HG02973 (cell line): ENCODE data around the gene ZNF91.
"Not testable (repeated sequence)": the region's sequence is repeated elsewhere in the genome, so short reads cannot be mapped to it uniquely, and the experiment has no call there.

Experiments used
- ATAC-seq: cut with Tn5 transposase; IDR thresholded peaks from one replicate; pipeline ENCODE4 v1.9.1; 2021; ENCODE audit warnings: moderate library complexity; ENCODE audit not compliant: unreplicated experiment

The ZNF91 gene

DNA sequence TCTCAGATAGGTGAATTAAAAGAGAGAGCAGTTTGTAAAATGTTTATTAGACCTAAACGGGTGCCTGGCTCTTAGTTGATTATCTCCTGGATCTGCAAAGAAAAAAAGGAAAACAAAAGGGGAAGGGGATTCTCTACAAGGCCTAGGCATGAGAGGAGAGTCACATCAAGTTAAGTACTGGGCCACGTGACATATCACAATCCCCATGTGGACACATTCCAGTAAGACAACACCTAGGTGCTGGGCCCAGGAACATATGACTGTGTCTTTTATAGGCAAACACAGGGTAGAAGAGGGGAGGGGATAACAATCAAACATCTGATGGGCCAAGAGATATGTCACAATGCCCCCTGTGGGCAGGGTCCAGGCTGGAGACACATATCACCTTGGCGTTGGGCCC lies 4.2 kb upstream of the ZNF91 start:
- no peak for ATAC-seq

DNA sequence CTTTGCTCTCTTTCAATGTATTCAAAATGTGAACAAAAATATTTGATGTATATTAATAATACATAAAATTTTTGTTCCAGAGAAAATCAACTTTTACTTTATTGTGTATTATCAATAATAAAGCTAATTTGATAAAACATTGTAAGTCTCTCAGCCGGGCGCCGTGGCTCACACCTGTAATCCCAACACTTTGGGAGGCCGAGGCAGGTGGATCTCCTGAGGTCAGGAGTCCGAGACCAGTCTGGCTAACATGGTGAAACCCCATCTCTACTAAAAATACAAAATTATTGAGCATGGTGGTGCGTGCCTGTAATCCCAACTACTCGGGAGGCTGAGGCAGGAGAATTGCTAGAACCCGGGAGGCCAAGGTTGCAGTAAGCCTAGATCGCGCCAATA lies 449 bp upstream of the ZNF91 start:
- not testable (repeated sequence) for ATAC-seq

DNA sequence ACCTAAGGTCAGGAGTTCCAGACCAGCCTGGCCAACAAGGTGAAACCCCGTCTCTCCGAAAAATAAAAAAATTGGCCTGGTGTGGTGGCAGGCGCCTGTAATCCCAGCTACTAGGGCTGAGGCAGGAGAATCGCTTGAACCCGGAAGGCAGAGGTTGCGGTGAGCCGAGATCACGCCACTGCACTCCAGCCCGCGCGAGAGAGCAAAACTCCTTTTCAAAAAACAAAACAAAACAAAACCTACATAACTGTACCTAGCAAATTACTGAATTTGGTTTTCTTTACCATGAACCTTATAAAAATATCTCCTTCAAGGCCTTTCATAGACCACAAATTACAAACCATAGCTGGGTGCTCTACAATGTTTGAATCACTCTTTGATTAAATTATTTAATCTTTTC lies 760 bp downstream of the ZNF91 start:
- no peak for ATAC-seq

DNA sequence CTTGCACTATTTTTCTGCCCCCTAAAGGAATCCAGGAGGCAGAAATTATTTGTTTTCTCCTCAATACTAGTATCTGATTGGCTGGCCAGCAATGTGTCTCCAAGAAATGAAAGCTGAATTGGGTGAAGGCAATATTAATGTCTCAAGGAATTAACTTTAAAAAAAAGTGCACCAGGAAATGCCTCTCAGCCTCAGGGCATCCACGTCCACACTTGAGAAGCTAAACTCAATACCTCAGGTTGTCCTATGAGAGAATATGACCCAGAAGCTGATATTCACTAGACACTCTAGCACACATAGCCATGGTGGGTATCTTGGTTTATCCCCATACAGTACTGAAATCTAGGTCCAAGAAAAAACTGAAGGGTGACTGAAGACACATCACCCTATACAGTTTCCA lies 2.1 kb downstream of the ZNF91 start:
- ATAC-seq, result no peak

DNA sequence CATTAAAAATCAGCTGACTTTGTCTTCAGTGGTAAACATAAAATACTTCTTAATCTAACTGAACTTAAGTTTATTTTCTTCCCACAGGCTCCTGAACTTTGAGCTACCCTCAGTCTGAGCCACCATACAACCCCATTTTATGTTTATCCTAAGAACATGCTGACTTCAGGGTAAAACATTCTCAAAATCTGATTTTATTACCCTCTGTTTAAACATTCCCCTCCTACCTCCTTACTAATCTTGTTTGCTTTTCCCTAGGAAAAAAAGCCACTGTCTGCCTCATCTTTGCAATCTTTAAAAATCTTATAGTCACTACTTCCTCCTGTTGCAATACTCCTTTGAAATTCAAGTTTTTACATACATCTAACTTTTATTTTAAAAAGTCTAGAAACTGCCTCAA lies 4.0 kb downstream of the ZNF91 start:
- ATAC-seq, result no peak

DNA sequence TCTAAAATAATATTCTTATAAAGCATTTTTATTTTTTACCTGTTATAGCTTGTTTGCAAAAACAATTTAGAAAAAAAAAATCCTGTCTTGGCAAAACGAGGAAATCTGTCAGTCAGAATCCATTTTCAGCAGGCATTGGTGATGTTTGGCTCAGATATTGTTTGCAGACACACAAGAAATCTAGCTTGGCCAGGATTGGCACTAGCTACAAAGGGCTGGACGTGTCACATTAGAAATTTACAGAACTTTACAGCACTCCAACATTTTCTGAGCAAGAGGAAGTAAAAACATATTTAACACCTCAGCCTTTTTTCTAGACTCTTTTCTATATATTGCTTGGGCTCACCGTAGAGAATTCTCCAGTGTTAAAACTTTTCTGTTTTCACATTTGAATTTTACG lies 9.9 kb downstream of the ZNF91 start:
- ATAC-seq, result no peak

DNA sequence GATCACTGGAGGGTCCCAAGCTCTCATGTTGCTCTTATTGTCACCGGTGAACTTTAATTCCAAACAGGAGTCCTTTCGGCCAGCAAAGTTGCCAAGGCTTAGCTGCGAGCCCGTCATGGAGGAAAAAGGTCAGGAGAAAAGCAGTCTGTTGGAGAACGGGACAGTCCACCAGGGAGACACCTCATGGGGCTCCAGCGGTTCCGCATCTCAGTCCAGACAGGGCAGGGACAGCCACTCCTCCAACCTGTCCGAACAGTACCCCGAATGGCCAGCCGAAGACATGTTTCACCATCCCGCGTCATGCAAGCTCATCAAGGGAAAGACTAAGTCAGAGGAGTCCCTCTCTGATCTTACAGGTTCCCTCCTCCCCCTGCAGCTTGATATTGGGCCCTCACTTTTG lies 10.4 kb downstream of the ZNF91 start:
- ATAC-seq, result no peak

DNA sequence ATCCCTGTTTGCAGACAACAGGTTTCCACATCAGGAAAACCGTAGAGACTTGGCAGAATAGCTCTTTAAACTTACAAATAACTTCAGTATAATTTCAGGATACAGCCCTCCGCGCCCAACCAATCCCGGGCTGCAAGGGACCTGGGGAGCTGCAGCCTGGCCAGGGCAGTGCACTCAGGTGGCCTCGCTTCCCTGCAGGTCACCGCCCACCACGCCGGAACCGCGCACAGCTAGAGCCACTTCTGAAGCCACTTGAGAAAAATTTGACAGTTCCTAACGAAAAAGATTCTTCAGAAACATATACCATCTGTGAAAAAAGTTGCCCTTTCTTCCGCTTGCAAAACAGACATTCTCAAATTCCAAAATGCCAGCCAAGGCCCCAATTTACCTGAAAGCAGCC lies 11.1 kb downstream of the ZNF91 start:
- ATAC-seq, result no peak

DNA sequence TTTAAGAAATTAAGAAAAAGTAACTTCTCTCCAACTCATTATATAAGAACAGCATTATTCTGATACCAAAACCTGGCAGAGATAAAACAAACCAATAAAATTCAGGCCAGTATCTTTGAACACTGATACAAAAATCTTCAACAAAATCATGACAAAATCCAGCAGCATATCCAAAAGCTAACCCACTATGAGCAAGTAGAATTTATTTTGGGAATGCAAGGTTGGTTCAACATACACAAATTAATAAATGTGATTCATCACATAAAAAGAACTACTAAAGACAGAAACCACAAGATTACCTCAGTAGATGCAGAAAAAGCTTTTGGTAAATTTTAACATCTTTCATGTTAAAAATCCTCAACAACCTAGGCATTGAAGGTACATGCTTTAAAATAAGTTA lies 12.3 kb downstream of the ZNF91 start:
- no peak for ATAC-seq

DNA sequence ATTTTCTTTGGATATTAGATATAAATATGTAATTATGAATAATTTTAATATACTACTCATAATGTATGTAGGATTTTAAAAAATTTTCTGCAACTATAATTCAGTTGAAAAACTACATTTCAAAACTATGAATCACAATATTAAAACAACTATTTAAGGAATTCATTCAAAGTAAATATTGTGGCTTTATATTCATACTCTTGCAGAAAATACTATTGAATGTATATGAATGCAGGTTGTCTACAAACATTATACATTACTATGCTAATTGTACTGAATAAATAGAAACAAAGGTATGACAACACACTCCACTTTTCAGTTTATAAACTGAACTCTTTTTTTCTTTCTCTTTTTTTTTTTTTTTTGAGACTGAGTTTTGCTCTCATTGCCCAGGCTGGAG lies 14.2 kb downstream of the ZNF91 start:
- ATAC-seq, result no peak

DNA sequence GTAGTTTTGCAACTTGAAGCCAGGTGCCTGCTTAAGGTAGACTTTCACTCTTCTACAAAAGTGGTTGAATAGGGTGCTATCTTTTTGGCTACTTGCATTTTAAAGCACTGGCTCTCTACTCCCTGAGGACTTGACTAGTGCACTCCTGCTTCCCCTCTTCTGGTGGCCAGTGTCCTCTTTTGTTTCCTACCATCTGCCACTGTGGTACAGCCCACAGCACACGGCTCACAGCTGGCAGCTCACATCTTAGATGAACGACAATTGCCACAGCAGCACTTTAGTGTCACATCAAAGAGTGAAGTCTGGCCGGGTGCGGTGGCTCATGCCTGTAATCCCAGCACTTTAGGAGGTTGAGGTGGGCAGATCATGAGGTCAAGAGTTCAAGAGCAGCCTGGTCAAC lies 15.6 kb downstream of the ZNF91 start:
- not testable (repeated sequence) for ATAC-seq

DNA sequence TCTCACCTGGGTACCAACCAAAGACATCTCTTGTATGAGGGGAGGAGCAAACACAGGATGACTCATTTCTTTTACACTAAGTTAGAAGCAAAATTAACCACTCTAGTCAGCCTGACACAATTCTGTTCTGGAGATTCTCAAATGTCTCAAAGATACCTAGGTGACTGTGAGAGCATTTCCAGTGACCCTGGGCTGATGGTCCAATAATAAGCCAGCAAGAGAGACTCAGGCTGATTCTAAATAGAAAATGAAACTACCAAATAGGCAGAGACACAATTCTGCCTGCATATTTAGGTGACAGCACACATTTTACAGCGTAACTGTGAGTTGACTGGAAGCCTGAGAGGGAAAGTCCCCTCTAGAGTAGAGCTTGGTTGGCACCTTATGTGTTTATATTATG lies 16.3 kb downstream of the ZNF91 start:
- ATAC-seq, result no peak

DNA sequence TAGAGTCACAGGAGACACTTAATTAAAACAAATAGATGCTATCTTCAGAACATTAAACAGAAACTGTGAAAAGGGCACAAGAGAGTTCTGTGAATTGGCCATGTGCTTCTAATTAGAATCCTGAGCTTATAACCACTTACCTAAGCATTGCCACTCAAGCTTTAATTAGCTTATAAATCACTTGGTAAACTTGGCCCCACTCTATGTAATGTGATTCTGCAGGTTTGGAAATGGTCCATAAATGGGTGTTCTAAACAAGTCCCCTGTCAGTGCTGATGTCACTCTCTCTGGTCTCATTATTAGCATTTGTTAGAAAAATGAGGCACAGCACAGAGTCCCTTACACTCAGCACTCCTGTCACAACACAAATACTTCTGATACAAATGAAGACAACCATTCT lies 18.0 kb downstream of the ZNF91 start:
- no peak for ATAC-seq

DNA sequence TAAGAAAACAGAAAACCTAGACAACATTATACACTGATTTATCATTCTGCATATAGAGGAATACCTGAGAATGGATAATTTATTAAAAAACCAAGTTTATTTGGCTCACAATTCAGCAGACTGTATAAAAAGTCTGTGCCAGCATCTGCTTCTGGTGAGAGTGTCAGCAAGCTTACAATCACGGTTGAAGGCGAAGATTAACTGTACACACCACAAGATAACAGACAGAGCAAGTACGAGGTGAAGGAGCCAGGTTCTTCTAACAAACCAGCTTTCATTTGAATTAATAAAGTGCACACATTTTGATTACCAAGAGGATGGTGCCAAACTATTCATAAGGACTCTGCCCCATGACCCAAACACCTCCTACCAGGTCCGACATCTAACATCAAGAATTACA lies 28.8 kb downstream of the ZNF91 start:
- ATAC-seq, result no peak

DNA sequence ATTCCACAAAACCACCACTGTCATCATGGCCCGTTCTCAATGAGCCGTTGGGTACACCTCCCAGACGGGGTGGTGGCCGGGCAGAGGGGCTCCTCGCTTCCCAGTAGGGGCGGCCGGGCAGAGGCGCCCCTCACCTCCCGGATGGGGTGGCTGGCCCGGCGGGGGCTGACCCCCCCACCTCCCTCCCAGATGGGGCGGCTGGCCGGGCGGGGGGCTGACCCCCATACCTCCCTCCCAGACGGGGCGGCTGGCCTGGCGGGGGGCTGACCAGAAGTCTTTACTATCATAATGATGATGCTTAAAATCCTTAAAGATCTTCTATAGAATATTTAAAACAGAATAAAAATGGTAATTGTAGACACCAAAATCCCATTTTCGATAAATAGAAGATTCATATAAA lies 29.2 kb downstream of the ZNF91 start:
- ATAC-seq, result not testable (repeated sequence)

DNA sequence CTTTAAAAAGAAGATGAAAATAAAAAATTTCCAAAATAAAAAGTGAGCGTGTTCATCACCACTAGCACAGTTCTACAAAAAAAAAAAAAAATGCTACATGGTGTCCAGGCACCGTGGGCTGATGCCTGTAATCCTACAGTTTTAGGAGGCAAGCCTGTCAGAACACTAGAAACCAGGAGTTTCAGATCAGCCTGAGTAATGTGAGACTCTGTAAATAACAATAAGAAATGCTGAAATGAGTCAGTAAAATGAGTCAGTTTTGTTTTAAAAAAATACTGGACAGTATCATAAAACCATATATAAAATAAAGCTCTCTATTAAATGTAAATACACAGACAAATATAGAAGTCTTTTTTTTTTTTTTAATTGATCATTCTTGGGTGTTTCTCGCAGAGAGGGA lies 30.0 kb downstream of the ZNF91 start:
- ATAC-seq, result no peak

DNA sequence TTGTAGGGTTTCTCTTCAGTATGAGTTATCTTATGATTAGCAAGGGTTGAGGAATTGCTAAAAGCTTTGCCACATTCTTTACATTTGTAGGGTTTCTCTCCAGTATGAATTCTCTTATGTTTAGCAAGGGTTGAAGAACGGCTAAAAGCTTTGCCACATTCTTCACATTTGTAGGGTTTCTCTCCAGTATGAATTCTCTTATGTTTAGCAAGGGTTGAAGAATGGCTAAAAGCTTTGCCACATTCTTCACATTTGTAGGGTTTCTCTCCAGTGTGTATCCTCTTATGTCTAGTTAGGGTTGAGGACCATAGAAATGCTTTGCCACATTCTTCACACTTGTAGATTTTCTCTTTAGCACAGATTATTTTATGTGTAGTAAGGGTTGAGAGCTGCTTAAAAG lies 33.4 kb downstream of the ZNF91 start:
- ATAC-seq, result not testable (repeated sequence)

DNA sequence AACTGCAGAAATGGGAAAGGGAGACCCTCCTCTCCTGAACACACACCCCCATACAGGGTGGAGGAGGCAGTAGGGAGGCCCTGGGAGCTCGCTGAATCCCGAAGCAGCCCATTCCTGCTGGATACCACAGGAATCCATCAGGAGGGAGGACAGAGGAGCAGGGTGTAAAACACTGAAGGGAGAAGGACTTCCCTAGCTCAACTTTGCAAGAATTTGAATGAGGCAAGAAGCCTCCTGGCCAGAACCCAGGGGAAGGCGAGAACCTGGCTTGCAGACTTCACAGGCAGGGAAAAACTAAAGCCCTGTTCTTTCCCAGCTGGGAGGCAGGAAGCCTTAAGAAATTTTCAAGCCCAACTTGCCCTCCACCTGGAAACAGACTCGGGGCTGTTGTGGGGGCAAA lies 43.5 kb downstream of the ZNF91 start:
- ATAC-seq, result no peak

DNA sequence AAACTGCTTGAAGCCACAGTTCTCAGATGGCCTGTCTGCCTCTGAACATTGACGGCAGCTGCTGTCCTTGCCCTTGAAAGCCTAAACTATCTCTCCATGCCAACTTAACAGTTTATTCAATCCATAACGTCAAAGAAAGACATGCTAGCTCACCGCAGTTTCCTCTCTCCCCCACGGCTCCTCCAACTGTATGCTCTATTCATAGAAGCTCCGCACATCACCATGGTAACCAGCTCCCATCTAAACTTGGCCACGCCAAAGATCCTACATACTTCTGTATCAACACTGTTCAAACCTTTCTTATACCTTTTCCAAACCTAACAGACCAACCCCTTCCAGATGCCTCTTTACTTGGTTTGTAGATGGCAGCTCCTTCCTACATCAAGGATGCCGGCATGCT lies 48.6 kb downstream of the ZNF91 start:
- no peak for ATAC-seq

DNA sequence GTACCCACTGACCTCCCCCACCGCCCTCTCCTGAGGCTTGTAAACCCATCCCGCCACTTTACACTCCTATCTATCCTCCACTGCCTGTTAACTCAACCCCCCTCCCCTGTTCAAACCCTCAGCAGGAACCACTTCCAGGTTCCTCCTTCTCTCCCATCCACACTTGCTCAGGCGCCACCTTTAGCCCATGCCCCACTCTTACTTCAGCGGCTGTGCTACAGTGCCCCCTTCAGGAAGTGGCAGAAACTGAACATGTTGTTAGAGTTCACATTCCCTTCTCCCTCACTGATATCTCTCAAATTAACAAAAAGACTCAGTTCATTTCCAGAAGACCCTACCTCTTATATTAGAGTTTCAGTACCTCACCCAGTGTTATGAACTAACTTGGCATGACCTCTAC lies 49.4 kb downstream of the ZNF91 start:
- no peak for ATAC-seq

DNA sequence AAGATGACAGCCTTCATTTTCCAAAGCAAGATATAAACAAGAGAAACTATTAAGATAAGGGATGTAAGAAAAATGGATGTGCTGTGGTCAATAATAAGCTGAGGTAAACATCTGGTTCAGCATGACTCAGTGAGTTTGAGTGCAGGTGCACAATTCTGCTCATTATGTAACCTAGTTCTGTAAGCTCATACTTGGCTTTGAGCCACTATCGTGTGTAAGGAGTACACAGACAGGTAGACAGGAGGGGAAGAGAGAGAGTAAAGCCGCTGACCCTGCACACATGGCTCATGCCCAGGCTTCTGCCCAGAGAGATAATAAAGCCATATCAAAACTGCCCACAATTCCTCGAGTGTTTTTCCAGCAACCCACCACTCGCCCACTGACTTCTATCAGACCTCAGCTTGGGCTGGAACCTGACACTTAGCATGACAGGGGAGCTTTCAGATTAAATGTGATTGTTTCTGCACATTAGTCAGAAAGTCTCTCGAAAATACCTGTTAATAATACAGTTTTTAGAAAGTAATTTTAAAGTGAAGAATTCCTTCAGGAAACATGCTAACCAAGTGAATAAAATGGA lies 51.7 kb downstream of the ZNF91 start:
- no peak for ATAC-seq

DNA sequence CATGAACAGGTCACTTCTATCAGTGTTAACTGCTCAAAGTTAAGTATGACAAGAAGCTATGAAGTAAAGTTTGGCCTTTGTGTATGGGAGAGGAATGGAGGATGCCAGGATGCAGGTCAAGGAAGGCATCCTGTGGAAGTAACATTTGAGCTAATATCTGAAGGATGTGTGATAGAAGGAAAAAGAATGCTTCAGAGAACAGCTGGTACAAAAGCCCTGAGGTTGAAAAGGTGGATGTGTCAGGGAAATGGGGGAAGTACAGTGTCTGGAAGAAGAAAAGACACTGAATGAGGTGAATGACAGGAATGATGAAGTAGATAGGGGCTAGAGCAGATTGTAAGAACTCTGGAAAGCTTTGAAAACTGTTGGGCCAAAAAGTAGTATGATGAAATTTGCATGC lies 67.1 kb downstream of the ZNF91 start:
- ATAC-seq, result no peak

DNA sequence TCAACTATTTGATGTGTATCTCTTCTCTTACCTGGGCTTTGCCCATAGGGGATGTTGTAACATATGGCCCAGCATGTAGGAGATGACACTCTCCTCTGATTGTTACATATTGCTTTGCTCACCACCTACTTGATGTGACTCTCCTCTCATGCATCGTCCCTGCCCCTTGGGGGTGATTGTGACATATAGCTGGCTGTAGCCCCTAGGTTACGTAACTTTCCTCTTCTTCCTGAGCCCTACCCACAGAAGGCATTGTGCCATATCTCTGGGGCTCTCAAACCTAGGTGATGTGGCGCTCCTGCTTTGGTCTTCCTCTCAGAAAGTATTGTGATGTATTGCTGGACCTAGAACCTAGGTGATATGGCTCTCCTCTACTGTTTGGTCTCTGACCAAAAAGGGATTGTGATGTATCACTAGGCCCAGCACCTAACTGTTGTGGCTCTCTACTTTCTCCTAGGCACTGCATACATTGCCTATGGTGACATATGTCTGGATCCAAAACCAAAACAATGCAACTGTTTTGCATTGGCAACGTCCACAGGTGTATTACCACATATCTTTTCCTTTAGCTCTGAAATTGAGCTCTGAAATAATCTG lies 73.2 kb downstream of the ZNF91 start:
- ATAC-seq, result no peak
